HEK293T (cell line): Measurements from ENCODE around the gene TRIM34.

ENCODE experiments used
- CTCF ChIA-PET: fragments of 350-600 bp; formaldehyde crosslinking; extraction: SDS; loops from one replicate; lab custom pipeline; 2021; ENCODE audit warnings: antibody characterized with exemption, inconsistent platforms; lab: Yijun Ruan, JAX
- POLR2A ChIA-PET: fragments of 350-600 bp; formaldehyde crosslinking; extraction: SDS; loops from one replicate; lab custom pipeline; 2020; ENCODE audit warnings: antibody characterized with exemption, inconsistent platforms; lab: Yijun Ruan, JAX
- DNase-seq: peaks from one replicate; pipeline ENCODE4 v3.0.0; 2012; ENCODE audit warnings: mixed read lengths; ENCODE audit errors: extremely low spot score
- ARNT ChIP-seq: fragments of 450-650 bp; IDR thresholded peaks from 2 replicates; pipeline ENCODE4 v1.6.1; 2017; ENCODE audit warnings: mild to moderate bottlenecking
- BHLHE40 ChIP-seq: fragments of 450-650 bp; IDR thresholded peaks from 2 replicates; pipeline ENCODE4 v1.6.1; 2016; ENCODE audit warnings: mild to moderate bottlenecking, moderate library complexity, borderline replicate concordance
- CTBP1 ChIP-seq: fragments of 450-650 bp; IDR thresholded peaks from 2 replicates; pipeline ENCODE4 v1.6.1; 2016; ENCODE audit warnings: borderline replicate concordance
- ELF4 ChIP-seq: fragments of 450-650 bp; IDR thresholded peaks from 2 replicates; pipeline ENCODE4 v1.6.1; 2017; ENCODE audit warnings: antibody characterized with exemption
- FOXA1 ChIP-seq: fragments of 450-650 bp; IDR thresholded peaks from 2 replicates; pipeline ENCODE4 v1.6.1; 2016; ENCODE audit warnings: mild to moderate bottlenecking
- FOXK2 ChIP-seq: fragments of 450-650 bp; IDR thresholded peaks from 2 replicates; pipeline ENCODE4 v1.6.1; 2016; ENCODE audit warnings: mild to moderate bottlenecking
- FOXM1 ChIP-seq: fragments of 450-650 bp; IDR thresholded peaks from 2 replicates; pipeline ENCODE4 v1.6.1; 2017; ENCODE audit warnings: mild to moderate bottlenecking, borderline replicate concordance
- HDGF ChIP-seq: fragments of 450-650 bp; IDR thresholded peaks from 2 replicates; pipeline ENCODE4 v1.6.1; 2017; ENCODE audit warnings: antibody characterized with exemption, borderline replicate concordance
- L3MBTL2 ChIP-seq: fragments of 450-650 bp; conservative IDR thresholded peaks from 2 replicates; pipeline ENCODE4 v1.6.1; 2016; ENCODE audit warnings: mild to moderate bottlenecking
- LEF1 ChIP-seq: fragments of 450-650 bp; IDR thresholded peaks from 2 replicates; pipeline ENCODE4 v1.6.1; 2017; ENCODE audit warnings: mild to moderate bottlenecking, borderline replicate concordance
- NFRKB ChIP-seq: fragments of 450-650 bp; IDR thresholded peaks from 2 replicates; pipeline ENCODE4 v1.6.1; 2016; ENCODE audit warnings: mild to moderate bottlenecking, moderate library complexity
- SP1 ChIP-seq: fragments of 450-650 bp; IDR thresholded peaks from 2 replicates; pipeline ENCODE4 v1.6.1; 2017
- SUZ12 ChIP-seq: fragments of 450-650 bp; IDR thresholded peaks from 2 replicates; pipeline ENCODE4 v1.6.1; 2016; ENCODE audit warnings: mild to moderate bottlenecking
- TARDBP ChIP-seq: fragments of 450-650 bp; IDR thresholded peaks from 2 replicates; pipeline ENCODE4 v1.6.1; 2016
- ZNF384 ChIP-seq: fragments of 450-650 bp; IDR thresholded peaks from 2 replicates; pipeline ENCODE4 v1.6.1; 2016
- TF ChIP-seq, protein P1 (sequence below): fragments of 450-650 bp; IDR thresholded peaks from 2 replicates; pipeline ENCODE4 v1.6.1; 2016

TRIM34 gene

DNA sequence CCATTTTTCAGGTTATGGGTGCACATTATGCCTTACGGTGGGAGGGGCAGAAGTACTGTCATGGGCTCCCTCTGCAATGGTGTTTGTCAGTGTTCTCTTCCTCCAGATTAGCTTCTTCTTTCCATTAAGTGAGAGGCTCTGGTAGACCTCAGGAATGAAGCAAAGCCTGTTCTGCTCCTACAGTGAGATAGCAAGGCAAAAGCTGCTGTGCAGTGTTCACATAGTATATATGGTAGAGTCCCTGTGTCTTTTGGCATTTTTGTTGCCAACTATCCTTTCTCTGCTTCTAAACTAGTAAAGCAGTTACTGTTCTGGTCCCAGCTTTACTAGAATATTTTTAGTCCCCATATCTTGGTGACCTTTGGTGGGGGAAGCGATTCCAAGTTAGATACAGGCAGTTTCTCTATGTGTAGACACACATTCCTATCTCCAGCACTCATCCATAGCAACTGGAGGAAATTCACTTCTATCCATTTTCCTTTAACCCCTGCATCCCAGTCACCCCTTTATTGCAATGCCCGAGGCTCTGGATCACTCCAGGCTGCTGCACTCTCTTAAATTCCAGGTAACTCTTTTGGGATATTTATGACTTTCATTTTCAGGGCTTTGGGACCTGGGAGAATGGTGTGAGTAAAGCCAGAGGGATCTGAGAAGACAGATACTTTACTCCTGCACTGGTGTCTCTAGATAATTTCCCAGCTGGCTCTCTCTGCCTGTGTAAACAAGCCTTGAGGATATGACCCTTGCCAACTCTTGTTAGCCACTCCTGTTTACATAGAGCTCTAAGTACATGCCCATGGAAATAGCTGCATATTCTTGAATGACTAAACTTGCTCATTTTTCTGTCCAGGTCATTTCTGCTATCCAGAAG lies 3.9 kb upstream of the TRIM34 start:
- POLR2A ChIA-PET: interaction anchor here (0.9 kb wide), 1 partner anchor 15 kb away, joined by 3 read pairs; no protein-coding TSS in a partner anchor
- DNase-seq: no peak
- CTCF ChIA-PET: no interaction called here
- TF ChIP-seq TARDBP (no peak), FOXK2 (no peak), CTBP1 (no peak), FOXA1 (no peak), ELF4 (no peak), SUZ12 (no peak), L3MBTL2 (no peak), FOXM1 (no peak), ARNT (no peak), LEF1 (no peak), NFRKB (no peak), SP1 (no peak), HDGF (no peak), BHLHE40 (no peak), ZNF384 (no peak)
- TF ChIP-seq, protein P1, sequence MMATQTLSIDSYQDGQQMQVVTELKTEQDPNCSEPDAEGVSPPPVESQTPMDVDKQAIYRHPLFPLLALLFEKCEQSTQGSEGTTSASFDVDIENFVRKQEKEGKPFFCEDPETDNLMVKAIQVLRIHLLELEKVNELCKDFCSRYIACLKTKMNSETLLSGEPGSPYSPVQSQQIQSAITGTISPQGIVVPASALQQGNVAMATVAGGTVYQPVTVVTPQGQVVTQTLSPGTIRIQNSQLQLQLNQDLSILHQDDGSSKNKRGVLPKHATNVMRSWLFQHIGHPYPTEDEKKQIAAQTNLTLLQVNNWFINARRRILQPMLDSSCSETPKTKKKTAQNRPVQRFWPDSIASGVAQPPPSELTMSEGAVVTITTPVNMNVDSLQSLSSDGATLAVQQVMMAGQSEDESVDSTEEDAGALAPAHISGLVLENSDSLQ: no peak

DNA sequence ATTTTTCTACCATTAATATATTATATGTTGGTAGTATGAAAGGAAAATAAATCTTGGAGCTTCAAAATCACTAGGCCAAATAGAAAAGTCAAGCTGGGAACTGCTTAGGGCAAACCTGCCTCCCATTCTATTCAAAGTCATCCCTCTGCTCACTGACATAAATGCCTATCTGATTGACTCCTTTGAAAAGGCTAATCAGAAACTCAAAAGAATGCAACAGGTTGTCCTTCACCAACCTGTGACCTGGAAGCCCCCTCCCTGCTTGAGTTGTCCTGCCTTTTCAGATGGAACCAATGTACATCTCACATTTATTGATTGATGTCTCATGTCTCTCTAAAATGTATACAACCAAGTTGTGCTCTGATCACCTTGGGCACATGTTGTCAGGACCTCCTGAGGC lies 3.2 kb upstream of the TRIM34 start:
- CTCF ChIA-PET: no interaction called here
- TF ChIP-seq FOXA1 (no peak), SUZ12 (no peak), ELF4 (no peak), ARNT (no peak), ZNF384 (no peak)
- no peak for DNase-seq
- POLR2A ChIA-PET: interaction anchor here (0.9 kb wide), 1 partner anchor 15 kb away, joined by 3 read pairs; no protein-coding TSS in a partner anchor

- POLR2A ChIA-PET: no interaction called here
- DNase-seq: no peak
- TF ChIP-seq SUZ12 (no peak), FOXA1 (no peak), ARNT (no peak)
- CTCF ChIA-PET: no interaction called here
Observed at GRCh38 chr11:5622802-5623201, 2.0 kb upstream of the TRIM34 start.

DNA sequence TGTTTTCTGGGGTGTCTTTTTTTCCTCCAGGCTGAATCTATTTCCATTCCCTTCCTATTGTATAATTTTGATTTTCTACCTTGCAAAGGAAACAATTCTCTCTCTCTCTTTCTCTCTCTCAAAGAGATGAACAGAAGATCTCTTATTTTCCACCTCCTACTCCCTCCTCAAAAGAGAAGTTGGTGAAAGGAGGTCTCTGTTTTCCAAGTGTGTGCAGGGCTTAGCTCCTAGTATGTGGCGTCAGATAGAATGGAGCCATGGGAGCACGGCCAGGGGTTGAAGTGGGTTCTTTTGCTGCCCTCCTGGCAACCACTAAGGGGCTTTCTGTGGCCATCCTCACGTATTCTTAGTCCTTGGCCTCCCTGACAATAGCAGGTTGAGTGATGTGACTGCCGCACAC lies 480 bp downstream of the TRIM34 start:
- ChIA-PET CTCF (no interaction called here), POLR2A (no interaction called here)
- TF ChIP-seq SP1 (no peak), CTBP1 (no peak), ZNF384 (no peak), ELF4 (no peak), HDGF (no peak), TARDBP (no peak), ARNT (no peak), BHLHE40 (no peak), FOXA1 (no peak), NFRKB (no peak)
- TF ChIP-seq, protein P1: no peak
- DNase-seq: no peak

GRCh38 chr11:5626196-5626595 lies 1.4 kb downstream of the TRIM34 start:
- CTCF ChIA-PET: no interaction called here

GRCh38 chr11:5631417-5631816 lies 6.6 kb downstream of the TRIM34 start:
- ChIA-PET POLR2A (no interaction called here), CTCF (no interaction called here)
- TF ChIP-seq HDGF (no peak), TARDBP (no peak), BHLHE40 (no peak), ARNT (no peak), ZNF384 (no peak), L3MBTL2 (no peak), FOXA1 (no peak), SP1 (no peak), FOXM1 (no peak), CTBP1 (no peak), FOXK2 (no peak), NFRKB (no peak), LEF1 (no peak), ELF4 (no peak), SUZ12 (no peak)
- TF ChIP-seq, protein P1: no peak
- no peak for DNase-seq

More at GRCh38 chr11:5626196-5626595, 1.4 kb downstream of the TRIM34 start:
- no peak for DNase-seq
- TF ChIP-seq HDGF: no peak
- no peak for TF ChIP-seq CTBP1
- no peak for TF ChIP-seq ARNT
- TF ChIP-seq FOXA1: no peak
- TF ChIP-seq FOXM1: no peak
- no peak for TF ChIP-seq ZNF384
- TF ChIP-seq, protein P1: no peak
- TF ChIP-seq LEF1: no peak
- no peak for TF ChIP-seq ELF4
- no peak for TF ChIP-seq SUZ12
- POLR2A ChIA-PET: no interaction called here
